Activated T-helper 1 cell treated with anti-CD3 and anti-CD28 coated beads, Interleukin-12 subunit alpha, Interleukin-12 subunit beta, Interleukin-2, Interleukin-4 antibody, amounts not matched to agents 30 ng/mL and 10 ng/mL and 1 ng/mL, durations not matched to agents 14 hours and 24 hours and 36 hours (primary cell): ENCODE measurements around the gene MRS2. TPM values are rescaled to one million over a fixed set of nuclear protein-coding genes. Genes with fewer than 3 reads are reported as not detected.

Experiments
- DNase-seq: peaks from one replicate; pipeline ENCODE4 v3.0.0; 2021; ENCODE audit warnings: low spot score
- H3K27ac Mint-ChIP-seq: one replicate; pipeline ENCODE4 v1.8.0; 2021; ENCODE audit warnings: mild to moderate bottlenecking, mixed read lengths
- H3K27me3 Mint-ChIP-seq: one replicate; pipeline ENCODE4 v1.8.0; 2022; ENCODE audit warnings: mild to moderate bottlenecking, moderate library complexity, mixed read lengths; ENCODE audit not compliant: insufficient read depth
- H3K36me3 Mint-ChIP-seq: one replicate; pipeline ENCODE4 v1.8.0; 2021; ENCODE audit warnings: low read depth, mixed read lengths
- H3K4me1 Mint-ChIP-seq: one replicate; pipeline ENCODE4 v1.8.0; 2021; ENCODE audit warnings: low read depth, mixed read lengths
- H3K4me3 Mint-ChIP-seq: one replicate; pipeline ENCODE4 v1.8.0; 2021; ENCODE audit warnings: mild to moderate bottlenecking, moderate library complexity, mixed read lengths
- H3K9me3 Mint-ChIP-seq: one replicate; pipeline ENCODE4 v1.8.0; 2021; ENCODE audit warnings: mixed read lengths
- intact Hi-C: fragments of 100-400 bp; cut with micrococcal nuclease; formaldehyde crosslinking; loops from one replicate; pipeline ENCODE4 v1.15.1; 2024
- total RNA-seq: library from RNA; stranded (reverse); gene quantifications from 2 replicates; pipeline ENCODE4 v1.2.3, GENCODE V29; 2022

Gene MRS2
- total RNA-seq, 1 donor from 2014 or later = 30.3 TPM

DNA sequence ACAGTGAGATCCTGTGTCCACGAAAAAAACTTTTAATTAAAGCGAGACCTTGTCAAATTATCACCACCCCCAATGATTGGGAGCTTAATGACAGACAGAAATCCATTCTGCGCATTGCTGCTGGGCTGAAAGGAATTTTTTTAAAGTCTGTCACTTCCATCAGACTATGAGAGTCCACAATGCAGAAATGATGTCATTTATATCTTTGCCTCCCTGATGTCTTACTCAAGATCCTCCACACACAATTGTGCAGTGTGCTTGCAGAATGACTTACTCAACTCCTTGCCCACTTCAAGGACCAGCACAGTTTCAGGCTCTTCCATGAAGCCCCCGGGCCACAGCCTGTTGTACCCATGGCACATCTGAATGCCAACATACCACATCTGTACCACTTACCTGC is 45.7 kb downstream of the MRS2 start:
- intact Hi-C loops = no loop called here
- no peaks in the 10 kb centered on the region for H3K9me3 Mint-ChIP-seq
- H3K36me3 Mint-ChIP-seq = no peaks in the 10 kb centered on the region
- no peaks in the 10 kb centered on the region for H3K4me1 Mint-ChIP-seq
- H3K4me3 Mint-ChIP-seq = no peak overlapping the region
- DNase-seq = no peak
- H3K27me3 Mint-ChIP-seq = no peaks in the 10 kb centered on the region
- no peak overlapping the region for H3K27ac Mint-ChIP-seq

DNA sequence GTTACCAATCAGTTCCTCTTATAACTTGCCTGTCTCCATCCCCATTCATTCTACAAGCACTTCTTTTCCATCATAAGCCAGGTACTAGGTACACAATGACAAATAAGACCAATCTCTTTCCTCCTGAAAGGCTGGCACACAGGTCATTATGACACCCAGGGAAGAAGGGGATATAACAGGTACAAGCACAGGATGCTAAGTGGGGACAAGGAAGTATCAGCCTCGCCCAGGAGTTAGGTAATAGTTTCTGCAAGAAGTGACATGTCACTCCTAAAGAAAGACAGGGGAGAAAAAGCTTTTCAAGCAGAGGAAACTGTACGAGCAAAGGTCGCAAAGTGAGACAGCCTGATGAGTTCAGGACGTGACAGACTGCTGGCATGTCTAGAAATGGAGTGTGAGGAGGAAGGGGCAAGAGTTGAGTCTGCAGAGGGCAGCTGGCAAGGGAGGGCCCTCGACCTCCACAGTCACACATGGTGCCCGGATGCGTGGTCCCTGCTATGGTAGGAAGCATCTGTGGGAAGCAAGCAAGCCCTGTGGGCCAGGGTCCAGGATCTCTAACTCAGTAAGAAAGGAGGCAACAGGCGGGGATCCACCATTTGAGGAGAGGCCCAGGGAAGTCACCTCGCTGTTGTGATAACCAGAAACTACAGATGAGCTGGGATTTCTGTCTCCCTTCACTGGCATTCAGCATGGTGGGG is 46.2 kb downstream of the MRS2 start:
- Mint-ChIP-seq H3K4me1 (no peaks in the 10 kb centered on the region), H3K27me3 (no peaks in the 10 kb centered on the region), H3K36me3 (no peaks in the 10 kb centered on the region), H3K9me3 (no peaks in the 10 kb centered on the region), H3K27ac (no peak overlapping the region), H3K4me3 (no peak overlapping the region)
- intact Hi-C loops = no loop called here
- DNase-seq = no peak

DNA sequence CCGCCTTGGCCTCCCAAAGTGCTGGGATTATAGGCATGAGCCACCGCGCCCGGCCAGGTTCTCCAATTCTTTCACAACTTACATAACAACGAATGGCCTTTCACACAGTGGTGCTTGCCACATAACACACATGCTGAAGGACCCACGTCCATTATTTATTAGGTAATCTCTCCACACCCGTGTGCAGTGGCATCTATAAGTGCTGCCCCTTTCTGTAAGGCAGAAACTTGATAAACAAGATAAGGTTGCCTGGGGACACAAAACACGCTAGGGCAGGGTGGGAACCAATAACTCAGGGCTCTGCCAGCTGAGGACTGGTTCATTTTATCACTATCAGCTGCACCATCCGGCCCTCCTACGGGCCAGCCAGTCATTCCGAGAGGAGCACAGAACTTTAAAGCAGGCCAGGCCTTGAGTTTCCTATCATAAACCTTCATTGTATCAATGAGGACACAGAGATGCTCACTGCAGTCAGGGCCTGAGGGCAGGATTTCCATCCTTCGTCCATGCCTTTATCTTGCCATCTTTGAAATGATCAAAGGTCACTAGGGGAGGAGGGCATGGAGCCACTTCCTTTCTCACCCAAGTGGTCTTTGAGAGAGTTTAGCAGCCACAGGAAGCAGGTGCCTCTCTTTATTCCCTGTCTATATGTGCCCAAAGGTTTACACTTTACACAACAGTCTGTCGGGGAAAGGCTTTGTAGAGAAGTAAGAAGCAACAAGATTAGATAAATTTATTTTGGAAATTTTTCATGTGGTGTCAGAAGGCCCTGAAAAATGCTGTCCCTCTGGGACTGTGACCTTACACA is 49.0 kb downstream of the MRS2 start:
- H3K4me3 Mint-ChIP-seq = no peak overlapping the region
- no peak overlapping the region for H3K27ac Mint-ChIP-seq
- no peaks in the 10 kb centered on the region for H3K36me3 Mint-ChIP-seq
- intact Hi-C loops = no loop called here
- H3K4me1 Mint-ChIP-seq = no peaks in the 10 kb centered on the region
- no peak for DNase-seq
- no peaks in the 10 kb centered on the region for H3K9me3 Mint-ChIP-seq
- no peaks in the 10 kb centered on the region for H3K27me3 Mint-ChIP-seq

DNA sequence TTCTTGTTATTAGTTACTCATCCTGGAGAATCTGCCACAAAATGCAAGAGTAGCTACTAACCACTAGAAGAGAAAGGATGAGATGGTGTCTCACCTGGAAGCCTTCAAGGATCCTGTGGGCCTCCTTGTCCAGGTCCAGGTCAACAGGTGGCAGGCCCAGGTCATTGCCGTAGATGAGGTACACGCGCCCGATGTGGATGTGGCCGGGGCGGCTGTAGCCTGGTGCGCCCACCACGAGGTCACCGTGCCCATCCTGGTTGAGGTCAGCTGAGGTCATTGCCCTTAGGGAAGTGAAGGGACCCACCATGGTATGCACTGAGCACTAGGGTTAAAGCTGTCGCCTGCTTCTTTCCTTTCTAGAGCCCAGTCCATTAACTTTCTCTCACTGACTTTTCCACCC is 51.2 kb downstream of the MRS2 start:
- H3K9me3 Mint-ChIP-seq = no peaks in the 10 kb centered on the region
- no peak for DNase-seq
- H3K4me1 Mint-ChIP-seq = no peaks in the 10 kb centered on the region
- H3K27me3 Mint-ChIP-seq = no peaks in the 10 kb centered on the region
- no peak overlapping the region for H3K27ac Mint-ChIP-seq
- H3K4me3 Mint-ChIP-seq = no peak overlapping the region
- intact Hi-C loops = no loop called here
- no peaks in the 10 kb centered on the region for H3K36me3 Mint-ChIP-seq

DNA sequence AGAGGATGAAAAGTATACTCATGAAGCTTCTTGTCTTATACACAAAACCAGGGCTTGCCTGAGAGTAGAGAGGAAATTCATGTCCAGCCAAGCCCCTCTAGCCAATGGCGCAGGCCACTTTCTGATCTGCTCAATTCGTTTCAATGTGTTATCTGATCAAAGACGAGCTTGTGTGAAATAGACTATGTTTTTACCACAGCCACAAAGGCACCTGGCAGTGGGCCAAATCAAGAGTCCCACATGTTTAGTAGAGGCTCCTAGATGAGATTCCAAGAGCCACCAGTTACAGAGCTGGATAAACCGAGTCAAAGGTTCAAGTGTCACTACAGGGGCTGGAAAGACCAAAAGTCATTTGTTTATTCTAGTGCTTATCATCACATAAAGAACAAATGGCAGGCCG is 51.7 kb downstream of the MRS2 start:
- Mint-ChIP-seq H3K4me1 (no peaks in the 10 kb centered on the region), H3K4me3 (no peak overlapping the region), H3K36me3 (no peaks in the 10 kb centered on the region), H3K9me3 (no peaks in the 10 kb centered on the region), H3K27me3 (no peaks in the 10 kb centered on the region), H3K27ac (no peak overlapping the region)
- no peak for DNase-seq
- intact Hi-C loops = no loop called here

DNA sequence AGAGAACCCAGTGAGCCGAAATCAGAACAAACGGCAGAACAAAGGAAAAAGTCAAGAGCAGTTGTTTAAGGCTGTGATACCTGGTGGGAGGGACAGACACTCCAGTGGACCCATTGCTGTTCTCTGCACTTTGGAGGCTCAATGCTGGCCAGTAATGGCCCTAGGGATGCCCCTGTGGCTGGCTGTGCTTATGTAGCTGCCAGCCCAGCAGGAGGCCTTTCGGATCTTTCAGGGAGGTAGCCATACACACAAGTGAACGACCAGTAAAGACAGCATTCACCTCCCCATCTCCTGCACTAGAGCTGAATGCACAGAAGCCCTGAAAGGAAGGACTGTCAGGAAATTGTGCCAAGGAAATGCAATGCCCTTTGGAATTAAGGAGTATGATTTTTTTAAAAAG is 52.3 kb downstream of the MRS2 start:
- H3K27me3 Mint-ChIP-seq = no peaks in the 10 kb centered on the region

DNA sequence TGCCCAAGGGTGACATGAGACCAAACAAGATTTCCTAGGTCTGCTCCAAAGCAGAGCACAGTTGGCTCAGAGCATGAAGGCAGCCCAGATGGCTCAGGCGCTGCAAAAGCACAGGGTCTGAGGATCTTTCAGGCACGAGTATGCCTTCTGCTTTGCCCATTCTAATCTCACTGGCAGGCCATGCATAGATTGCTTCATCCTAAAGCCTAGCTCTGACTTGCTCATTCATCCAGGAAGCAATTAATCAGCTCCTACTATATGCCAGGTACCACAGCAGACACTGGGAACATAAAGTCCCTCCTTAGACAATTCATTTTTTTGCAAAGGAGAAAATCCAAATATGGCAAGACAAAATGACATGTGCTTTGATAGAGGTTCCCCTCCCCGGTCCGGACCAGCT is 55.4 kb downstream of the MRS2 start:
- Mint-ChIP-seq H3K9me3 (no peaks in the 10 kb centered on the region), H3K36me3 (no peaks in the 10 kb centered on the region), H3K4me3 (no peak overlapping the region), H3K27ac (no peak overlapping the region), H3K4me1 (no peaks in the 10 kb centered on the region), H3K27me3 (peaks cover 3% of the 10 kb centered on the region)
- intact Hi-C loops = no loop called here
- DNase-seq = no peak

More for the DNA sequence above, 52.3 kb downstream of the MRS2 start:
- Mint-ChIP-seq H3K4me3 (no peak overlapping the region), H3K36me3 (no peaks in the 10 kb centered on the region), H3K27ac (no peak overlapping the region), H3K4me1 (no peaks in the 10 kb centered on the region), H3K9me3 (no peaks in the 10 kb centered on the region)
- intact Hi-C loops = no loop called here
- no peak for DNase-seq

DNA sequence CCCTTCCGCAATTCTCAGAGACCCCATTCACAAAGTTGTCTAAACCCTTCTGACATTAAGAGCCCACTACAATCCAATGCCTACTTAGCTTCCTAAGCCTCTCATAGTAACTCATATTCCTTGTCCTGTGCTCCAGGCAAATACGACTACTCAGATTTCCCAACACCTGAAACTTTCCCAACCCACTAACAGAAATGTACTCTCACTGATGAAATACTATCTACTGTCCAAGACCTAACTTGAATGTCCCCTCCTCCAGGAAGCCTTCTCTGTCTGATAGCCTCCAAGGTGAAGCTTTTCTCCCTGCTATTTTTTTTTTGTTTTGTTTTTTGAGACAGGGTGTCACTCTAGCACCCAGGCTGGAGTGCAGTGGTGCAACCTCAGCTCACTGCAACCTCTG is 56.2 kb downstream of the MRS2 start:
- H3K27ac Mint-ChIP-seq = no peak overlapping the region
- H3K27me3 Mint-ChIP-seq = peaks cover 3% of the 10 kb centered on the region
- H3K4me3 Mint-ChIP-seq = no peak overlapping the region
- H3K4me1 Mint-ChIP-seq = no peaks in the 10 kb centered on the region
- intact Hi-C loops = no loop called here
- H3K36me3 Mint-ChIP-seq = no peaks in the 10 kb centered on the region
- H3K9me3 Mint-ChIP-seq = no peaks in the 10 kb centered on the region
- DNase-seq = no peak

DNA sequence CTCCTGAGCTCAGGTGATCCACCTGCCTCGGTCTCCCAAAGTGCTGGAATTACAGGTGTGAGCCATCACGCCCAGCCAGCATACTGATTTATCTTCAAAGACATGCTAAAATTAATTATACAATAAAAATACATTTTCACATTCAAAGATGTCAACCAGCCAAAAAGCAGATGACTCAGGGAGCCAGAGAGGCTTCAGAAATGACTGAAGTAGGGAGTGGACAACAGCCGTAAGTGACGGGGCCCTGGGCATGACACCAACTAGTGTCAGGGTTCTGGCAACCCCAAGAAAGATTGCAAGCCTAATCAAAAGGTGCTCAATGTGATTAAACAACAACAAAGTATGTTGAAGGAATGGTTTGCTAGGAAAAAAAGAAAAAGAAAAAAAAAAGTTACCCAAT is 58.2 kb downstream of the MRS2 start:
- H3K36me3 Mint-ChIP-seq = no peaks in the 10 kb centered on the region
- DNase-seq = no peak
- no peak overlapping the region for H3K27ac Mint-ChIP-seq
- H3K9me3 Mint-ChIP-seq = no peaks in the 10 kb centered on the region
- intact Hi-C loops = no loop called here
- H3K27me3 Mint-ChIP-seq = peaks cover 3% of the 10 kb centered on the region
- H3K4me1 Mint-ChIP-seq = no peaks in the 10 kb centered on the region
- no peak overlapping the region for H3K4me3 Mint-ChIP-seq

DNA sequence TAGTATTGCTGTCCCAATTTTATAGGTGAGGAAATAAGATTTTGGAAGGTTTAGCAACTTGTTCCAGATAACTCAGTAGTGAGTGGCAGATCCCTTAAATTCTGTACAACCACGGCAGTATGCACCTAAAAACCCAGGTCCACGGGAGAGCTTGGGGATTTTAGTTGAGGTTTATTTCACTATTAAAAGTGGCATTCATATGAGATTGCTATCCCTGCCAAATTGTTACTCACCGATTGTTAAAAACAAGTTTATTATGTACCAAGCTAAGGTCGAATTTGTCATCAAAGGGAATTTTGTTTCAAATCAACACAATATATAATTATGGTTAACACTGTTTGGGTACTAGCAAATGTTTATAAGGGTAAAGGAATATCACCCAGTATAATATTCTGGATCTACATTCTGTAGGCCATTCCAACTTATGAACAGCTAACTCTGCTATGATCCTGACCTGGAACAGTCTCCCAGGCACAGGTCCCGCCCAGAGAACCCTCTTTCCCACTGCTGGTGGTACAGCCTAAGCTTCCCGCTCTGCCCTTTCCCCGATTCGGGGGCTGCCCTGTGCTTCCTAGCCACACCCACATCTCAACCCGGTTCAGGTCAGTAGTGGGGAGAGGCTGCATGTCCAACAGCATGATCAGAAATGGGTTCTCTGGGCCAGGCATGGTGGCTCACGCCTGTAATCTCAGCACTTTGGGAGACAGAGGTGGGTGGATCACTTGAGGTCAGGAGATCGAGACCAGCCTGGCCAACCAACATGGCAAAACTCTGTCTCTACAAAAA is 61.7 kb downstream of the MRS2 start:
- H3K4me3 Mint-ChIP-seq = no peak overlapping the region
- H3K4me1 Mint-ChIP-seq = no peaks in the 10 kb centered on the region
- no peak overlapping the region for H3K27ac Mint-ChIP-seq
- peaks cover 5% of the 10 kb centered on the region for H3K27me3 Mint-ChIP-seq
- intact Hi-C loops = no loop called here
- no peak for DNase-seq
- H3K36me3 Mint-ChIP-seq = no peaks in the 10 kb centered on the region
- H3K9me3 Mint-ChIP-seq = no peaks in the 10 kb centered on the region

DNA sequence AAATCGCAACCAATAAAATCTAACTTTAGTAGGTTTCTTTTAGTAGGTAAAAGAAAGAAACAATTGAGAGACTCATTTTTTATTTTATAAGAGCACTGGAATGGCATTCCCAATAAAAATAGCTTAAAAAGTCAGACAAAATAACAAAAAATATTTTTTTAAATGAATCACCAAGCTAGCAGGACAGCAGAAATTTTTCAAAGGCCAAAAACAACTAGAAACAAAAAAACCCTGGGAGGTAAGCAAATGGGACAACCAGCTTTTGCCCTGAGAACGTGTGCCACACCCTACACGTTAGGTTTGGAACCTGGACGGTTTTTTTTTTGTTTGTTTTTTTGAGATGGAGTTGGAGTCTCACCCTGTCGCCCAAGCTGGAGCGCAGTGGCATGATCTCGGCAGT is 67.1 kb downstream of the MRS2 start:
- Mint-ChIP-seq H3K36me3 (no peaks in the 10 kb centered on the region), H3K9me3 (no peaks in the 10 kb centered on the region), H3K27me3 (peaks cover 5% of the 10 kb centered on the region), H3K27ac (no peak overlapping the region), H3K4me3 (no peak overlapping the region), H3K4me1 (no peaks in the 10 kb centered on the region)
- intact Hi-C loops = no loop called here
- DNase-seq = no peak

DNA sequence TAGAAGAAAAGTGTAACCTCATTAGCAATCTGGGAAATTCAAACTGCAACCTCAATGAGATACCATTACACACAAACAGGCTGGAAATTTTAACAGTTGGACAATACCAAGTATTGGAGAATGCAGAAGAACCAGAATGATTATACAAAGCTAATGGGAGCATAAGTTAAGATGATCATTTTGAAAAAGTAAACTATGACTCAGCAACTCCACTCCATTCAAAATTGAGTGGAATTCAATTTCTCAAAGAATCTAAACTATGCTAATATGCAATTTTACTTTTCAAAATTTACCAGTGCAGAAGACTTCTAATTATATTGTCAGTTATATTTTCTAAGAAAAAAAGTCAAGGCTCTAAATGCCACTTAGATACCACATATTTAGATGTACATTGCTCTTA is 69.4 kb downstream of the MRS2 start:
- H3K36me3 Mint-ChIP-seq = no peaks in the 10 kb centered on the region
- H3K4me1 Mint-ChIP-seq = no peaks in the 10 kb centered on the region
- H3K9me3 Mint-ChIP-seq = no peaks in the 10 kb centered on the region
- no peak overlapping the region for H3K27ac Mint-ChIP-seq
- intact Hi-C loops = no loop called here
- DNase-seq = no peak
- H3K4me3 Mint-ChIP-seq = no peak overlapping the region
- peaks cover 7% of the 10 kb centered on the region for H3K27me3 Mint-ChIP-seq
